A549 treated with CORT108297 at 1 μM for 4 hours (cell line): ENCODE results near the gene OR1E1. TPM values are rescaled to one million over a fixed set of nuclear protein-coding genes. Genes with fewer than 3 reads are reported as not detected.

Source experiments
- total RNA-seq: library from RNA; stranded (reverse); fragments of 200-300 nt; extraction: Qiagen RNA extraction; gene quantifications from 5 replicates; pipeline ENCODE4 v1.2.3, GENCODE V29; 2022

The OR1E1 gene, protein sequence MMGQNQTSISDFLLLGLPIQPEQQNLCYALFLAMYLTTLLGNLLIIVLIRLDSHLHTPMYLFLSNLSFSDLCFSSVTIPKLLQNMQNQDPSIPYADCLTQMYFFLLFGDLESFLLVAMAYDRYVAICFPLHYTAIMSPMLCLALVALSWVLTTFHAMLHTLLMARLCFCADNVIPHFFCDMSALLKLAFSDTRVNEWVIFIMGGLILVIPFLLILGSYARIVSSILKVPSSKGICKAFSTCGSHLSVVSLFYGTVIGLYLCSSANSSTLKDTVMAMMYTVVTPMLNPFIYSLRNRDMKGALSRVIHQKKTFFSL
- not detected in 5 replicates for total RNA-seq

GRCh38 chr17:3398310-3398709 is at the start of gene OR1E1:
Gene OR1E1, minus strand, starts transcription at chr17:3398410. Its CDS starts 0 bp downstream, at chr17:3398410.

GRCh38 chr17:3433741-3434140 is 35.5 kb upstream of the OR1E1 start, which contains the start of gene OR1E2:
Gene OR1E2, minus strand, starts transcription at chr17:3433841. Its CDS starts 0 bp downstream, at chr17:3433841.

DNA sequence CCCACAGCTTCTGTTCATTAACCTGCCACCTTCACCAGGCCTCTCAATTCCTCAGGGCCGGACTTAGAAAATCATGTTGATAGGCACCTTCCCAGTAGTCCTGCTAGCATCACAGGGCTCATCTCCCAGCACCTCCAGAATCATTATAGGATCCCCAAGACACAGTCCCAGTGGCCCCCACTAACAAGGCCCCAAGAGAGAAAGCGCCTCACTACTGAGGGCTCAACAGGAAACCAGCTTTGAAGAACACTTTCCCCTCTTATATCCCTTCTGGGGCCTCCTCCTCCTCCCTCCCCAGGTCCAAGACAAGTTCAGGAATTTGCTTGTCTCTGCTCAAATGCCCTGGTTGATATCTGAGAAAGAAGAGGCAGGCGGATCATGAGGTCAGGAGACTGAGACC is 12.9 kb upstream of the OR1E1 start, which contains the start of gene OR3A3:
OR3A3 (plus strand) TSS at position 301 of the 400 bp plus-strand sequence.

GRCh38 chr17:3385869-3386816 is 12.1 kb downstream of the OR1E1 start, which contains the start of gene OR3A2:
Gene OR3A2, minus strand, starts transcription at chr17:3386308.

Other genes with a start within 250 kb of the OR1E1 start
- not detected in 5 replicates for gene OR1A2, start 200.9 kb downstream of the OR1E1 start, total RNA-seq
- not detected in 5 replicates for gene OR1A1, start 190.7 kb downstream of the OR1E1 start, total RNA-seq
- gene OR3A1, start 100.0 kb downstream of the OR1E1 start, total RNA-seq = not detected in 5 replicates
- not detected in 5 replicates for gene OR3A2, start 12.1 kb downstream of the OR1E1 start, total RNA-seq
- not detected in 5 replicates for gene OR3A3, start 13.0 kb upstream of the OR1E1 start, total RNA-seq
- gene OR1E2, start 35.4 kb upstream of the OR1E1 start, total RNA-seq = not detected in 5 replicates
- not detected in 5 replicates for gene SPATA22, start 73.4 kb upstream of the OR1E1 start, total RNA-seq
- not detected in 5 replicates for gene ASPA, start 77.6 kb upstream of the OR1E1 start, total RNA-seq
- 0.24 to 0.46 TPM (median 0.37 TPM) in 5 replicates for gene TRPV3, start 159.4 kb upstream of the OR1E1 start, total RNA-seq
- 3.3 to 4.8 TPM (median 4.6 TPM) in 5 replicates for gene TRPV1, start 211.0 kb upstream of the OR1E1 start, total RNA-seq
- 12.3 to 17.5 TPM (median 16.2 TPM) in 5 replicates for gene SHPK, start 237.8 kb upstream of the OR1E1 start, total RNA-seq
- gene CTNS, start 238.3 kb upstream of the OR1E1 start, total RNA-seq = 13.6 to 18.1 TPM (median 15.1 TPM) in 5 replicates